H1 (cell line): ENCODE measurements around the gene CAMTA1. TPM values are rescaled to one million over a fixed set of nuclear protein-coding genes. Genes with fewer than 3 reads are reported as not detected.

Experiments
- CTCF ChIA-PET: fragments of 300-600 bp; sonication (Branson Sonifier 250); formaldehyde crosslinking; loops from one replicate; lab custom pipeline; 2021; ENCODE audit not compliant: partially characterized antibody; lab: Charles Lee
- POLR2A ChIA-PET: fragments of 300-600 bp; sonication (Branson Sonifier 250); formaldehyde crosslinking; loops from one replicate; lab custom pipeline; 2021; ENCODE audit warnings: inconsistent platforms; ENCODE audit not compliant: partially characterized antibody; lab: Charles Lee
- DNase-seq, 2 experiments: peaks; one replicate each; pipeline versions ENCODE4 v3.0.0 to v3.0.0-alpha.2; 2010 to 2022; ENCODE audit warnings: low spot score in 2 of 2, low read depth in 1 of 2, mixed read lengths in 1 of 2
- FAIRE-seq: peaks from 2 replicates; lab custom pipeline; 2011; peaks lifted over from hg19 to GRCh38; lab: Jason Lieb, UNC
- H2AFZ ChIP-seq: 2 replicates; pipeline ENCODE4 v1.8.1; 2012; ENCODE audit warnings: low read length, inconsistent platforms
- H2AK5ac ChIP-seq: 2 replicates; pipeline ENCODE4 v1.6.1; 2013; ENCODE audit warnings: low read depth, low read length
- H2BK120ac ChIP-seq: replicated peaks from 2 replicates; pipeline ENCODE3; 2013; ENCODE audit warnings: low read depth, low read length, inconsistent platforms
- H2BK12ac ChIP-seq: 2 replicates; pipeline ENCODE4 v1.6.1; 2013; ENCODE audit warnings: low read depth, low read length
- H2BK15ac ChIP-seq: 2 replicates; pipeline ENCODE4 v1.6.1; 2013; ENCODE audit warnings: low read length
- H2BK20ac ChIP-seq: 2 replicates; pipeline ENCODE4 v1.6.1; 2013; ENCODE audit warnings: low read length
- H2BK5ac ChIP-seq: 2 replicates; pipeline ENCODE4 v1.6.1; 2013; ENCODE audit warnings: low read depth, low read length
- H3K14ac ChIP-seq: 2 replicates; pipeline ENCODE4 v1.6.1; 2013; ENCODE audit warnings: inconsistent platforms; ENCODE audit not compliant: insufficient read length
- H3K18ac ChIP-seq: 2 replicates; pipeline ENCODE4 v1.6.1; 2013; ENCODE audit warnings: low read length; ENCODE audit errors: extremely low read depth
- H3K23ac ChIP-seq: 2 replicates; pipeline ENCODE4 v1.6.1; 2013; ENCODE audit warnings: inconsistent platforms; ENCODE audit not compliant: insufficient read length
- H3K23me2 ChIP-seq: 2 replicates; pipeline ENCODE4 v1.6.1; 2013; ENCODE audit warnings: low read depth, low read length
- H3K27ac ChIP-seq: 2 replicates; pipeline ENCODE4 v1.6.1; 2011; ENCODE audit warnings: low read depth, low read length, inconsistent platforms
- H3K27me3 ChIP-seq, 4 experiments: replicated peaks in 1 of 4; 1 replicate in 1 of 4; 2 replicates in 3 of 4; pipeline versions ENCODE4 v1.6.1 to v1.8.1; 2011 to 2013; ENCODE audit warnings: low read length in 3 of 4, mild to moderate bottlenecking in 3 of 4, inconsistent platforms in 2 of 4, mixed read lengths in 2 of 4, moderate library complexity in 1 of 4; ENCODE audit not compliant: control insufficient read depth in 3 of 4, insufficient read depth in 3 of 4; ENCODE audit errors: extremely low read depth in 1 of 4
- H3K36me3 ChIP-seq, 4 experiments: 2 replicates each; pipeline versions ENCODE4 v1.6.1 to v1.8.1; 2011 to 2013; ENCODE audit warnings: mild to moderate bottlenecking in 4 of 4, low read length in 3 of 4, moderate library complexity in 2 of 4, control low read depth in 1 of 4, inconsistent platforms in 1 of 4; ENCODE audit not compliant: insufficient read depth in 4 of 4, control insufficient read depth in 2 of 4
- H3K4ac ChIP-seq: replicated peaks from 2 replicates; pipeline ENCODE3; 2013; ENCODE audit warnings: low read length, low read depth, mixed read lengths, inconsistent platforms; ENCODE audit not compliant: insufficient read length
- H3K4me1 ChIP-seq, 4 experiments: replicated peaks in 1 of 4; 1 replicate in 1 of 4; 2 replicates in 3 of 4; pipeline versions ENCODE4 v1.6.1 to v1.8.1; 2011 to 2013; ENCODE audit warnings: low read length in 3 of 4, inconsistent platforms in 2 of 4, mixed read lengths in 1 of 4; ENCODE audit not compliant: insufficient read depth in 4 of 4, control insufficient read depth in 3 of 4
- H3K4me2 ChIP-seq, 2 experiments: 2 replicates each; pipeline versions ENCODE4 v1.6.1 to v1.8.1; 2011 to 2013; ENCODE audit warnings: low read depth in 2 of 2, low read length in 2 of 2, control low read depth in 1 of 2, inconsistent platforms in 1 of 2, mild to moderate bottlenecking in 1 of 2; ENCODE audit not compliant: insufficient read depth in 1 of 2
- H3K4me3 ChIP-seq, 4 experiments: fragments of 200-600, 300-600 bp in 1 of 4; sonication (generic), shearing (Covaris generic), sonication (Bioruptor Twin) in 1 of 4; 2 replicates each; pipeline versions ENCODE4 v1.5.1 to v1.8.1; 2011 to 2016; ENCODE audit warnings: low read length in 4 of 4, low read depth in 3 of 4, control low read depth in 2 of 4, inconsistent platforms in 2 of 4, mild to moderate bottlenecking in 2 of 4, mixed read lengths in 1 of 4, moderate library complexity in 1 of 4; ENCODE audit not compliant: insufficient read depth in 2 of 4; ENCODE audit errors: extremely low read depth in 1 of 4
- H3K56ac ChIP-seq: replicated peaks from 2 replicates; pipeline ENCODE3; 2013; ENCODE audit warnings: low read depth, mild to moderate bottlenecking, mixed read lengths, low read length, inconsistent platforms; ENCODE audit not compliant: insufficient read length
- H3K79me1 ChIP-seq: 2 replicates; pipeline ENCODE4 v1.6.1; 2013; ENCODE audit warnings: low read depth, low read length, control low read depth
- H3K79me2 ChIP-seq, 2 experiments: 2 replicates each; pipeline versions ENCODE4 v1.6.1 to v1.8.1; 2012 to 2013; ENCODE audit warnings: low read length in 2 of 2, mild to moderate bottlenecking in 2 of 2, inconsistent platforms in 1 of 2; ENCODE audit not compliant: insufficient read depth in 2 of 2, control insufficient read depth in 1 of 2
- H3K9ac ChIP-seq, 4 experiments: replicated peaks in 1 of 4; 1 replicate in 1 of 4; 2 replicates in 3 of 4; pipeline versions ENCODE4 v1.6.1 to v1.8.1; 2011 to 2013; ENCODE audit warnings: low read depth in 3 of 4, low read length in 3 of 4, control low read depth in 2 of 4, mild to moderate bottlenecking in 2 of 4, moderate library complexity in 2 of 4, inconsistent platforms in 1 of 4; ENCODE audit errors: extremely low read depth in 1 of 4
- H3K9me3 ChIP-seq, 2 experiments: 2 replicates each; pipeline versions ENCODE4 v1.6.1 to v1.8.1; 2012 to 2013; ENCODE audit warnings: mild to moderate bottlenecking in 2 of 2, moderate library complexity in 2 of 2, control low read depth in 1 of 2, inconsistent platforms in 1 of 2, low read depth in 1 of 2, low read length in 1 of 2, mixed read lengths in 1 of 2; ENCODE audit not compliant: insufficient read depth in 2 of 2
- H4K20me1 ChIP-seq, 2 experiments: replicated peaks in 1 of 2; 2 replicates each; pipeline versions ENCODE3 to v1.8.1; 2011 to 2013; ENCODE audit warnings: inconsistent platforms in 2 of 2, low read length in 2 of 2, mild to moderate bottlenecking in 1 of 2; ENCODE audit not compliant: insufficient read depth in 2 of 2, control insufficient read depth in 1 of 2
- H4K5ac ChIP-seq: 2 replicates; pipeline ENCODE4 v1.6.1; 2013; ENCODE audit warnings: low read length, low read depth, mixed read lengths, inconsistent platforms; ENCODE audit not compliant: insufficient read length
- H4K8ac ChIP-seq: 2 replicates; pipeline ENCODE4 v1.8.0; 2013; ENCODE audit warnings: mild to moderate bottlenecking, moderate library complexity, low read length, inconsistent platforms; ENCODE audit not compliant: insufficient read depth; ENCODE audit errors: extremely low read depth
- H4K91ac ChIP-seq: replicated peaks from 2 replicates; pipeline ENCODE3; 2013; ENCODE audit warnings: low read length, mixed read lengths, inconsistent platforms; ENCODE audit not compliant: insufficient read length
- EP300 ChIP-seq, 2 experiments: IDR thresholded peaks; 1 replicate in 1 of 2; 2 replicates in 1 of 2; pipeline ENCODE4 v1.6.1; 2011 to 2012; ENCODE audit warnings: low read depth in 2 of 2, low read length in 2 of 2, mild to moderate bottlenecking in 2 of 2, borderline replicate concordance in 1 of 2, inconsistent platforms in 1 of 2, moderate library complexity in 1 of 2
- WGBS, 2 experiments: shearing (Covaris generic) in 1 of 2; methylation state at CpG; one replicate each; pipeline versions ENCODE4 v1.1.6 to v1.1.7; 2013 to 2015; ENCODE audit warnings: low lambda C conversion rate in 2 of 2, mixed read lengths in 2 of 2, inconsistent platforms in 1 of 2, low coverage in 1 of 2, missing lambda C conversion rate in 1 of 2; ENCODE audit not compliant: insufficient replicate concordance in 2 of 2, insufficient coverage in 1 of 2, insufficient read length in 1 of 2; ENCODE audit errors: extremely low coverage in 1 of 2, missing lambda C conversion rate in 1 of 2; 5-methylcytosine and 5-hydroxymethylcytosine counted together
- polyA plus RNA-seq, 7 experiments: library from polyadenylated mRNA; depleted of rRNA in 3 of 7; stranded (reverse) in 5 of 7; unstranded in 2 of 7; fragments of >200 nt in 5 of 7; fragments of 200-250 nt in 2 of 7; gene quantifications; 1 replicate in 5 of 7; 2 replicates in 1 of 7; 4 replicates in 1 of 7; pipeline versions ENCODE4 v1.2.1 to v1.2.3, GENCODE V29; 2011 to 2013; ENCODE audit warnings: missing spikeins in 2 of 7, mixed read lengths in 2 of 7
- total RNA-seq: library from RNA; stranded (reverse); fragmentation: NEBNext Ultra II Directional; extraction: Animal tissue kit (Norgen Biotek cat#: 25700); gene quantifications from 2 replicates; pipeline ENCODE4 v1.2.1, GENCODE V29; 2021

Gene CAMTA1
- total and polyA plus RNA-seq, 2 of the 8 experiments (the other 6 are each of a cell fraction or from before 2014, with no cell fraction given): 65.0 to 119 TPM

DNA sequence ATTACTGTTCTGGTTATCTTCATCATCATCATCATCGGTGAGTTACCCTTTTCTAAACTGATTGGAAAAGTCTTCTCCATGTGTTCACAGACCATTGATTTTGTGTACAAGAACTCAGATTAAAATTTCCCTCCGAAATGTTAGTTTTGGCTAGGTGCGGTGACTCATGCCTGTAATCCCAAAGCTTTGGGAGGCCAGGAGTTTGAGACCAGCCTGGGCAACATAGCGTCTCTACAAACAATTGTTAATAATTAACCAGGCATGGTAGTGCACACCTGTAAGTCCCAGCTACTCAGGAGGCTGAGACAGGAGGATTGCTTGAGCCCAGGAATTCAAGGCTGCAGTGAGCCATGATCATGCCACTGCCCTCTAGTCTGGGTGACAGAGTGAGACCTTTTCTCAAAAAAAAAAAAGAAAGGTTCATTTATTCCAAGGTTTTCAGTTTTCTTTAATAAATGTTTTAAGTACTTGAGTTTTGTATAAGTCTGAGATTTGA is 992.9 kb downstream of the CAMTA1 start:
- Histone ChIP-seq H3K14ac (no peak overlapping the region), H2AFZ (no peak overlapping the region), H2BK15ac (no peak overlapping the region), H3K27ac (no peak overlapping the region), H4K8ac (no peak overlapping the region), H2BK5ac (no peak overlapping the region), H3K27me3 (no peaks in the 10 kb centered on the region), H3K9ac (no peak overlapping the region), H3K23me2 (peaks cover 2% of the 10 kb centered on the region; the same call in 1 of the 2 replicates), H3K4me1 (no peaks in the 10 kb centered on the region), H3K4ac (no peak overlapping the region), H3K9me3 (no peaks in the 10 kb centered on the region), H3K79me1 (peaks cover 2% of the 10 kb centered on the region; the same call in 1 of the 2 replicates), H3K4me2 (no peak overlapping the region), H3K4me3 (no peak overlapping the region), H3K56ac (no peak overlapping the region), H2BK12ac (no peak overlapping the region), H3K36me3 (peaks cover 4 to 44% (median 24%) of the 10 kb centered on the region in 4 experiments; a peak in 7 of 8 replicates), H3K23ac (no peak overlapping the region), H4K91ac (no peak overlapping the region), H2AK5ac (no peak overlapping the region), H3K18ac (no peak overlapping the region), H2BK120ac (no peak overlapping the region), H4K20me1 (peaks cover 0 to 3% of the 10 kb centered on the region in 2 experiments), H4K5ac (no peak overlapping the region), H3K79me2 (peaks cover 0 to 17% of the 10 kb centered on the region in 2 experiments; a peak in 2 of 4 replicates), H2BK20ac (no peak overlapping the region)
- no peak for FAIRE-seq
- 93% methylated on average over 4 of the region's 4 CpGs; no CpG with 5 or more reads in 1 of the 2 experiments for WGBS, 2 experiments
- no peak for TF ChIP-seq EP300 (IDR thresholded peaks at IDR 0.05; ENCODE audit: borderline replicate concordance in 1 of 2, low read depth in 2 of 2, low read length in 2 of 2)
- DNase-seq: no peak
- POLR2A ChIA-PET: interaction anchor here (0.8 kb wide), 1 partner anchor 16 kb away, joined by 3 read pairs; no protein-coding TSS in a partner anchor
- CTCF ChIA-PET: no interaction called here
